PC-3 (cell line): ENCODE data around the gene PIK3R3.

ENCODE experiments used
- EZH2 ChIP-seq: fragments of 300-600 bp; sonication (generic); IDR thresholded peaks from one replicate; pipeline ENCODE4 v1.6.1; 2017; ENCODE audit warnings: antibody characterized with exemption, mild to moderate bottlenecking, low read length; ENCODE audit not compliant: unreplicated experiment
- EZH2phosphoT487 ChIP-seq: fragments of 300-600 bp; sonication (generic); IDR thresholded peaks from 2 replicates; pipeline ENCODE4 v1.6.1; 2018; ENCODE audit warnings: mild to moderate bottlenecking, antibody characterized with exemption, low read length, borderline replicate concordance
- TF ChIP-seq, protein P1 (sequence below): fragments of 300-600 bp; sonication (generic); conservative IDR thresholded peaks from 2 replicates; pipeline ENCODE4 v1.5.1; 2017; ENCODE audit warnings: antibody characterized with exemption, low read depth, mild to moderate bottlenecking, low read length

DNA sequence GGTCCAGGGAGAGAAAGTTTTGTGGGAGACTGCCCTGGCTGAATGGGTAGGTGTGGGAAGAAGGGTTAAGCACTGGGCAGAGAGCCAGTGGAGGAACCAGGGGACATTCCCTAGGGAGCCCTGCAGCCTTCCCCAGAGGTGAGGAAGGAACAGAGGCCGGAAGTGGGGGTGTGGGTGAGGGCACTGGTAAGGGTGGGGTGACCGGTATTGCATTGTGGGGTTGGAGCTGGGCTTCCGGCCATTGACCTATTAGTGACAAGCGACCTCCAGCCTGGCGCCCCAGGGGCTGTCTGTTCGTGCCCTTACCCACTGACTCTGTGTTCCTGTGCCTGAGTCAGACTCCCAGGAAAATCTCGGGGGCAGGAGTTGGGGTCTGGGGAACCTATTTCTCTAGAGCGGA, 38.9 kb upstream of the PIK3R3 start:
- TF ChIP-seq, protein P1, sequence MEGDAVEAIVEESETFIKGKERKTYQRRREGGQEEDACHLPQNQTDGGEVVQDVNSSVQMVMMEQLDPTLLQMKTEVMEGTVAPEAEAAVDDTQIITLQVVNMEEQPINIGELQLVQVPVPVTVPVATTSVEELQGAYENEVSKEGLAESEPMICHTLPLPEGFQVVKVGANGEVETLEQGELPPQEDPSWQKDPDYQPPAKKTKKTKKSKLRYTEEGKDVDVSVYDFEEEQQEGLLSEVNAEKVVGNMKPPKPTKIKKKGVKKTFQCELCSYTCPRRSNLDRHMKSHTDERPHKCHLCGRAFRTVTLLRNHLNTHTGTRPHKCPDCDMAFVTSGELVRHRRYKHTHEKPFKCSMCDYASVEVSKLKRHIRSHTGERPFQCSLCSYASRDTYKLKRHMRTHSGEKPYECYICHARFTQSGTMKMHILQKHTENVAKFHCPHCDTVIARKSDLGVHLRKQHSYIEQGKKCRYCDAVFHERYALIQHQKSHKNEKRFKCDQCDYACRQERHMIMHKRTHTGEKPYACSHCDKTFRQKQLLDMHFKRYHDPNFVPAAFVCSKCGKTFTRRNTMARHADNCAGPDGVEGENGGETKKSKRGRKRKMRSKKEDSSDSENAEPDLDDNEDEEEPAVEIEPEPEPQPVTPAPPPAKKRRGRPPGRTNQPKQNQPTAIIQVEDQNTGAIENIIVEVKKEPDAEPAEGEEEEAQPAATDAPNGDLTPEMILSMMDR, result no peak
- no peak for TF ChIP-seq EZH2
- no peak for TF ChIP-seq EZH2phosphoT487
